HCT116 (cell line): Measurements from ENCODE around the gene FRY. TPM values are rescaled to one million over a fixed set of nuclear protein-coding genes. Genes with fewer than 3 reads are reported as not detected.

Experiments used
- ATAC-seq: fragments of 200-7000 bp; cut with Tn5 transposase; 2 replicates; pipeline ENCODE4 v1.9.1; 2020; ENCODE audit warnings: mild to moderate bottlenecking, moderate library complexity
- BruUV-seq: library from RNA; stranded (reverse); fragments of 400-500 nt; replicated peaks from 2 replicates; lab custom pipeline; 2021; lab: Mats Ljungman, UMichigan
- CTCF ChIA-PET: fragments of 300-600 bp; sonication (Branson Sonifier 250); formaldehyde crosslinking; loops from one replicate; lab custom pipeline; 2021; ENCODE audit warnings: antibody characterized with exemption; lab: Charles Lee
- POLR2A ChIA-PET: fragments of 300-600, 350-600 bp; sonication (Branson Sonifier 250); formaldehyde crosslinking; loops from one replicate; lab custom pipeline; 2021; ENCODE audit warnings: antibody characterized with exemption; lab: Charles Lee
- RAD21 ChIA-PET, 2 experiments: fragments of 300-600 bp; sonication (Branson Sonifier 250); formaldehyde crosslinking; loops; one replicate each; lab custom pipeline; 2023; ENCODE audit warnings: low total read pairs in 2 of 2; ENCODE audit not compliant: uncharacterized antibody in 2 of 2, unreplicated experiment in 2 of 2, low non-redundant PET in 1 of 2; lab: Charles Lee
- DNase-seq: peaks from one replicate; pipeline ENCODE4 v3.0.0-alpha.2; 2010; ENCODE audit warnings: low read depth, low spot score
- H2AFZ ChIP-seq: fragments of 200-600 bp; shearing (Covaris generic), sonication (generic); 2 replicates; pipeline ENCODE4 v1.6.1; 2017; ENCODE audit warnings: low read depth, mixed run types, mixed read lengths, antibody characterized with exemption, low read length; ENCODE audit not compliant: poor library complexity, severe bottlenecking
- H3K27ac ChIP-seq: 2 replicates; pipeline ENCODE4 v1.5.1; 2012; ENCODE audit warnings: low read depth, low read length
- H3K27me3 ChIP-seq: fragments of 200-600 bp; sonication (generic); 2 replicates; pipeline ENCODE4 v1.6.1; 2016; ENCODE audit warnings: mixed run types, low read length, mixed read lengths; ENCODE audit not compliant: insufficient read depth
- H3K36me3 ChIP-seq, 2 experiments: fragments of 200-500 bp in 1 of 2; fragments of 200-600 bp in 1 of 2; sonication (Bioruptor generic) in 1 of 2; sonication (generic) in 1 of 2; 2 replicates each; pipeline versions ENCODE4 v1.5.1 to v1.6.1; 2014 to 2016; ENCODE audit warnings: low read length in 2 of 2, inconsistent platforms in 1 of 2, mixed read lengths in 1 of 2, mixed run types in 1 of 2; ENCODE audit not compliant: insufficient read depth in 2 of 2, control insufficient read depth in 1 of 2
- H3K4me1 ChIP-seq, 2 experiments: fragments of 200-600 bp in 1 of 2; sonication (generic) in 1 of 2; 2 replicates each; pipeline versions ENCODE4 v1.5.1 to v1.6.1; 2012 to 2017; ENCODE audit warnings: low read length in 2 of 2, inconsistent platforms in 1 of 2, mild to moderate bottlenecking in 1 of 2, mixed read lengths in 1 of 2, mixed run types in 1 of 2, moderate library complexity in 1 of 2; ENCODE audit not compliant: insufficient read depth in 2 of 2, control insufficient read depth in 1 of 2
- H3K4me2 ChIP-seq: fragments of 200-600 bp; sonication (generic); 2 replicates; pipeline ENCODE4 v1.6.1; 2017; ENCODE audit warnings: mixed run types, low read length, mixed read lengths
- H3K4me3 ChIP-seq, 2 experiments: fragments of 200-600 bp in 1 of 2; sonication (generic) in 1 of 2; replicated peaks in 1 of 2; 2 replicates each; pipeline ENCODE4 v1.5.1; 2011 to 2016; ENCODE audit warnings: low read length in 2 of 2, control low read depth in 1 of 2, low read depth in 1 of 2, mild to moderate bottlenecking in 1 of 2, mixed read lengths in 1 of 2, mixed run types in 1 of 2
- H3K79me2 ChIP-seq: fragments of 200-600 bp; sonication (generic); 2 replicates; pipeline ENCODE4 v1.6.1; 2017; ENCODE audit warnings: mild to moderate bottlenecking, mixed run types, low read length, moderate library complexity, mixed read lengths; ENCODE audit not compliant: insufficient read depth
- H3K9ac ChIP-seq: fragments of 200-600 bp; sonication (generic); 2 replicates; pipeline ENCODE4 v1.6.1; 2016; ENCODE audit warnings: low read length, mixed read lengths
- H3K9me2 ChIP-seq: fragments of 200-600 bp; sonication (generic), shearing (Covaris generic); 2 replicates; pipeline ENCODE4 v1.6.1; 2017; ENCODE audit warnings: mixed run types, mild to moderate bottlenecking, moderate library complexity; ENCODE audit not compliant: insufficient read depth
- H3K9me3 ChIP-seq, 2 experiments: fragments of 200-500 bp in 1 of 2; fragments of 200-600 bp in 1 of 2; sonication (Bioruptor generic) in 1 of 2; sonication (generic) in 1 of 2; 2 replicates each; pipeline ENCODE4 v1.6.1; 2014 to 2017; ENCODE audit warnings: low read length in 2 of 2, mixed read lengths in 2 of 2, inconsistent platforms in 1 of 2, low read depth in 1 of 2, mild to moderate bottlenecking in 1 of 2, mixed run types in 1 of 2, moderate library complexity in 1 of 2; ENCODE audit not compliant: control insufficient read depth in 1 of 2, insufficient read depth in 1 of 2
- H4K20me1 ChIP-seq: fragments of 200-600 bp; sonication (generic), shearing (Covaris generic); 2 replicates; pipeline ENCODE4 v1.6.1; 2017; ENCODE audit warnings: mixed run types, mild to moderate bottlenecking, moderate library complexity; ENCODE audit not compliant: insufficient read depth
- EZH2phosphoT487 ChIP-seq: fragments of 200-600 bp; IDR thresholded peaks from 2 replicates; pipeline ENCODE4 v1.6.1; 2018; ENCODE audit warnings: antibody characterized with exemption, borderline replicate concordance
- FOSL1 ChIP-seq: IDR thresholded peaks from 2 replicates; pipeline ENCODE4 v1.6.1; 2012; ENCODE audit warnings: low read depth
- JUND ChIP-seq: IDR thresholded peaks from 2 replicates; pipeline ENCODE4 v1.6.1; 2012
- POLR2A ChIP-seq: IDR thresholded peaks from 2 replicates; pipeline ENCODE4 v1.7.0; 2011; ENCODE audit warnings: borderline replicate concordance; ENCODE audit not compliant: insufficient read depth, insufficient read length; ENCODE audit errors: extremely low read depth
- SIN3A ChIP-seq: IDR thresholded peaks from 2 replicates; pipeline ENCODE4 v1.6.1; 2012; ENCODE audit warnings: low read depth
- SP1 ChIP-seq: IDR thresholded peaks from 2 replicates; pipeline ENCODE4 v1.6.1; 2012; ENCODE audit warnings: low read depth
- SRF ChIP-seq: IDR thresholded peaks from 2 replicates; pipeline ENCODE4 v1.6.1; 2012; ENCODE audit warnings: low read depth
- TCF7L2 ChIP-seq: IDR thresholded peaks from 2 replicates; pipeline ENCODE4 v1.7.0; 2011; ENCODE audit warnings: borderline replicate concordance, inconsistent platforms; ENCODE audit not compliant: insufficient read depth, insufficient read length; ENCODE audit errors: extremely low read depth
- intact Hi-C: fragments of 100-400 bp; cut with micrococcal nuclease; formaldehyde crosslinking; loops from 2 replicates; pipeline ENCODE4 v1.10.0; 2022
- total RNA-seq: library from RNA; stranded (reverse); gene quantifications from one replicate; pipeline ENCODE4 v1.2.1, GENCODE V29; 2021; ENCODE audit not compliant: unreplicated experiment
- TF ChIP-seq, protein P1 (sequence below), 3 experiments: fragments of 200-600 bp in 1 of 3; sonication (generic) in 1 of 3; IDR thresholded peaks in 2 of 3; conservative IDR thresholded peaks in 1 of 3; 2 replicates each; pipeline ENCODE4 v1.5.1; 2012 to 2017; ENCODE audit warnings: low read depth in 2 of 3, low read length in 2 of 3, antibody characterized with exemption in 1 of 3, borderline replicate concordance in 1 of 3, control low read depth in 1 of 3, mild to moderate bottlenecking in 1 of 3, mixed read lengths in 1 of 3, mixed run types in 1 of 3, moderate library complexity in 1 of 3; ENCODE audit not compliant: insufficient read depth in 1 of 3
- TF ChIP-seq, protein P2 (sequence below): IDR thresholded peaks from 2 replicates; pipeline ENCODE4 v1.6.1; 2012

The FRY gene
- total RNA-seq, 1 experiment from 2014 or later, result 1.4 TPM

DNA sequence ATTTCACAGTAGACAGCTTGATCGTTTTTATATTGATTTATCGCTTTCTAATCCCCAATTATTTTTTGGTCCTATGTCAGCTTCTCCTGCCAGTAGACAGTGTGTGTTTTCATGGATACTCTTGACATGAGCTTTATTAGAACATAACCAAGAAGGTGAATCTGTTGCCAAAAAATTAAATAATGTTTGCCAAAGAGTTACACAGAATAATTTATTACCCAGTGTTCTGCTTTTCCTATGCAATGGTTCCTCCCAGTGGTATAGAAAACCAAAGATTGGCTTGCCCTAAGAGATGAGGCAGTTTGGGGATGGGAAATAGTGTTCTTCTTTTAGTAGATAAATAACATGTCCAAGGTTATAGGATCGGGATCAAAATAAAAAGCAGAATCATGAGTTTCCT is 8.5 kb upstream of the FRY start:
- H3K9me3 ChIP-seq, result no peaks in the 10 kb centered on the region
- H3K4me2 ChIP-seq, result no peak overlapping the region
- no peaks in the 10 kb centered on the region for H3K9me2 ChIP-seq
- RAD21 ChIA-PET, result no interaction called here
- no peaks in the 10 kb centered on the region for H4K20me1 ChIP-seq
- H3K9ac ChIP-seq, result no peak overlapping the region
- H3K27me3 ChIP-seq, result no peaks in the 10 kb centered on the region
- CTCF ChIA-PET, result no interaction called here
- H3K36me3 ChIP-seq, result no peaks in the 10 kb centered on the region
- H3K4me1 ChIP-seq, result no peaks in the 10 kb centered on the region
- no peak for DNase-seq
- H2AFZ ChIP-seq, result no peak overlapping the region
- POLR2A ChIA-PET, result no interaction called here
- TF ChIP-seq, protein P1, sequence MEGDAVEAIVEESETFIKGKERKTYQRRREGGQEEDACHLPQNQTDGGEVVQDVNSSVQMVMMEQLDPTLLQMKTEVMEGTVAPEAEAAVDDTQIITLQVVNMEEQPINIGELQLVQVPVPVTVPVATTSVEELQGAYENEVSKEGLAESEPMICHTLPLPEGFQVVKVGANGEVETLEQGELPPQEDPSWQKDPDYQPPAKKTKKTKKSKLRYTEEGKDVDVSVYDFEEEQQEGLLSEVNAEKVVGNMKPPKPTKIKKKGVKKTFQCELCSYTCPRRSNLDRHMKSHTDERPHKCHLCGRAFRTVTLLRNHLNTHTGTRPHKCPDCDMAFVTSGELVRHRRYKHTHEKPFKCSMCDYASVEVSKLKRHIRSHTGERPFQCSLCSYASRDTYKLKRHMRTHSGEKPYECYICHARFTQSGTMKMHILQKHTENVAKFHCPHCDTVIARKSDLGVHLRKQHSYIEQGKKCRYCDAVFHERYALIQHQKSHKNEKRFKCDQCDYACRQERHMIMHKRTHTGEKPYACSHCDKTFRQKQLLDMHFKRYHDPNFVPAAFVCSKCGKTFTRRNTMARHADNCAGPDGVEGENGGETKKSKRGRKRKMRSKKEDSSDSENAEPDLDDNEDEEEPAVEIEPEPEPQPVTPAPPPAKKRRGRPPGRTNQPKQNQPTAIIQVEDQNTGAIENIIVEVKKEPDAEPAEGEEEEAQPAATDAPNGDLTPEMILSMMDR (IDR thresholded peaks at IDR 0.05 in 2 of 3, conservative IDR thresholded peaks at IDR 0.05 in 1 of 3; ENCODE audit: borderline replicate concordance in 1 of 3, insufficient read depth in 1 of 3, low read depth in 2 of 3, low read length in 2 of 3), result no peak
- TF ChIP-seq JUND, result no peak
- TF ChIP-seq, protein P2, sequence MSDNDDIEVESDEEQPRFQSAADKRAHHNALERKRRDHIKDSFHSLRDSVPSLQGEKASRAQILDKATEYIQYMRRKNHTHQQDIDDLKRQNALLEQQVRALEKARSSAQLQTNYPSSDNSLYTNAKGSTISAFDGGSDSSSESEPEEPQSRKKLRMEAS, result no peak
- no peak for TF ChIP-seq SRF
- no peak for TF ChIP-seq TCF7L2
- TF ChIP-seq FOSL1, result no peak
- TF ChIP-seq SIN3A, result no peak
- no peak for TF ChIP-seq POLR2A
- TF ChIP-seq SP1, result no peak
- ATAC-seq, result no peak
- BruUV-seq, result no TSS peak
- no peak overlapping the region for H3K4me3 ChIP-seq
- no peaks in the 10 kb centered on the region for H3K79me2 ChIP-seq
- intact Hi-C loops, result no loop called here
- no peak overlapping the region for H3K27ac ChIP-seq

GRCh38 chr13:32023698-32024097 is 7.9 kb upstream of the FRY start:
- no peaks in the 10 kb centered on the region for H4K20me1 ChIP-seq
- no peak overlapping the region for H3K27ac ChIP-seq
- no peaks in the 10 kb centered on the region for H3K4me1 ChIP-seq
- no TSS peak for BruUV-seq
- H3K9me3 ChIP-seq, result no peaks in the 10 kb centered on the region
- H3K36me3 ChIP-seq, result no peaks in the 10 kb centered on the region
- H3K79me2 ChIP-seq, result no peaks in the 10 kb centered on the region
- ChIA-PET RAD21 (no interaction called here), POLR2A (no interaction called here), CTCF (no interaction called here)
- intact Hi-C loops, result no loop called here
- no peak overlapping the region for H3K9ac ChIP-seq
- H3K4me2 ChIP-seq, result no peak overlapping the region
- DNase-seq (no peak), ATAC-seq (no peak)
- H2AFZ ChIP-seq, result no peak overlapping the region
- no peaks in the 10 kb centered on the region for H3K9me2 ChIP-seq
- TF ChIP-seq, protein P1 (IDR thresholded peaks at IDR 0.05 in 2 of 3, conservative IDR thresholded peaks at IDR 0.05 in 1 of 3; ENCODE audit: borderline replicate concordance in 1 of 3, insufficient read depth in 1 of 3, low read depth in 2 of 3, low read length in 2 of 3), result peak; percentile 12 to 41 (median 31); a peak in 4 of 6 replicates
- TF ChIP-seq EZH2phosphoT487, result no peak
- TF ChIP-seq, all 23 proteins: peak for 1
- Histone ChIP-seq H3K27me3 (no peaks in the 10 kb centered on the region), H3K4me3 (no peak overlapping the region)
